BJ (cell line): ENCODE data around the gene DUSP7. TPM values are rescaled to one million over a fixed set of nuclear protein-coding genes. Genes with fewer than 3 reads are reported as not detected.
"Not testable (repeated sequence)": the region's sequence is repeated elsewhere in the genome, so short reads cannot be mapped to it uniquely, and the experiment has no call there.

ENCODE experiments used
- CTCF ChIA-PET: fragments of 350-600 bp; formaldehyde crosslinking; extraction: SDS; loops from one replicate; lab custom pipeline; 2021; ENCODE audit warnings: antibody characterized with exemption, inconsistent platforms; lab: Yijun Ruan, JAX
- POLR2A ChIA-PET: fragments of 300-600 bp; sonication (Branson Sonifier 250); formaldehyde crosslinking; extraction: SDS; loops from one replicate; lab custom pipeline; 2021; ENCODE audit warnings: antibody characterized with exemption; lab: Charles Lee
- DNase-seq: peaks from one replicate; pipeline ENCODE4 v3.0.0-alpha.2; 2011; ENCODE audit warnings: low read depth
- H3K27me3 ChIP-seq: 2 replicates; pipeline ENCODE4 v1.6.0; 2011; ENCODE audit warnings: low read length; ENCODE audit not compliant: control insufficient read depth, insufficient read depth
- H3K36me3 ChIP-seq: 2 replicates; pipeline ENCODE4 v1.5.1; 2011; ENCODE audit warnings: low read length; ENCODE audit not compliant: control insufficient read depth, insufficient read depth
- H3K4me3 ChIP-seq: 2 replicates; pipeline ENCODE4 v1.5.1; 2011; ENCODE audit warnings: low read depth, mild to moderate bottlenecking, control low read depth, low read length
- CTCF ChIP-seq: IDR thresholded peaks from 2 replicates; pipeline ENCODE4 v1.5.1; 2011; ENCODE audit warnings: low read depth, mild to moderate bottlenecking, control low read depth, inconsistent platforms, low read length, moderate library complexity; ENCODE audit not compliant: insufficient read depth
- polyA plus RNA-seq: library from polyadenylated mRNA; depleted of rRNA; stranded (reverse); fragments of >200 nt; gene quantifications from 2 replicates; pipeline ENCODE4 v1.2.3, GENCODE V29; 2011

The DUSP7 gene
- polyA plus RNA-seq, 1 experiment = 37.0 TPM

GRCh38 chr3:52034651-52035050 lies 21.7 kb downstream of the DUSP7 start:
- TF ChIP-seq CTCF = no peak
- ChIA-PET CTCF (no interaction called here), POLR2A (interaction anchor here (0.7 kb wide), 1 partner anchor 252 kb away, joined by 3 read pairs; no protein-coding TSS in a partner anchor)
- Histone ChIP-seq H3K4me3 (no peak overlapping the region), H3K27me3 (no peaks in the 10 kb centered on the region), H3K36me3 (no peaks in the 10 kb centered on the region)
- DNase-seq = no peak

DNA sequence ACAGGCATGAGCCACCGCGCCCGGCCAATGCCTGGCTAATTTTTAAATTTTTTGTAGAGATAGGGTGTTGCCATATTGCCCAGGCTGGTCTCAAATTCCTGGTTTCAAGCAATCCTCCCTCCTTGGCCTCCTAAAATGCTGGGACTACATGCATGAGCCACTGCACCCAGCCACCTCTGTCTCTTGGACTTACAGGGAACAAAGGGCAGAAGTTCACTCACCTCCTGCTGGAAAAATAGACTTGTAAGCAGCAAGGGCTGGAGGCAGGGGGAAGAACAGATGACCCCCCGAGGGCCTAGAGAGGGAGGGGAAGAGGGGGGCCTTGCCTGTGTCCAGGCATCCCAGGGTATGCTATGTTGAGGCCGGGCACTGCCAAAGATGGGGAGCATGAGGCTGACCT lies 22.2 kb downstream of the DUSP7 start:
- no peak overlapping the region for H3K4me3 ChIP-seq
- no peak for TF ChIP-seq CTCF
- H3K36me3 ChIP-seq = no peaks in the 10 kb centered on the region
- no peaks in the 10 kb centered on the region for H3K27me3 ChIP-seq
- no peak for DNase-seq
- CTCF ChIA-PET = no interaction called here
- POLR2A ChIA-PET = no interaction called here

GRCh38 chr3:52033748-52034147 lies 22.6 kb downstream of the DUSP7 start:
- POLR2A ChIA-PET, H3K27me3 ChIP-seq, DNase-seq, H3K36me3 ChIP-seq, H3K4me3 ChIP-seq, CTCF ChIA-PET: not testable (repeated sequence)

DNA sequence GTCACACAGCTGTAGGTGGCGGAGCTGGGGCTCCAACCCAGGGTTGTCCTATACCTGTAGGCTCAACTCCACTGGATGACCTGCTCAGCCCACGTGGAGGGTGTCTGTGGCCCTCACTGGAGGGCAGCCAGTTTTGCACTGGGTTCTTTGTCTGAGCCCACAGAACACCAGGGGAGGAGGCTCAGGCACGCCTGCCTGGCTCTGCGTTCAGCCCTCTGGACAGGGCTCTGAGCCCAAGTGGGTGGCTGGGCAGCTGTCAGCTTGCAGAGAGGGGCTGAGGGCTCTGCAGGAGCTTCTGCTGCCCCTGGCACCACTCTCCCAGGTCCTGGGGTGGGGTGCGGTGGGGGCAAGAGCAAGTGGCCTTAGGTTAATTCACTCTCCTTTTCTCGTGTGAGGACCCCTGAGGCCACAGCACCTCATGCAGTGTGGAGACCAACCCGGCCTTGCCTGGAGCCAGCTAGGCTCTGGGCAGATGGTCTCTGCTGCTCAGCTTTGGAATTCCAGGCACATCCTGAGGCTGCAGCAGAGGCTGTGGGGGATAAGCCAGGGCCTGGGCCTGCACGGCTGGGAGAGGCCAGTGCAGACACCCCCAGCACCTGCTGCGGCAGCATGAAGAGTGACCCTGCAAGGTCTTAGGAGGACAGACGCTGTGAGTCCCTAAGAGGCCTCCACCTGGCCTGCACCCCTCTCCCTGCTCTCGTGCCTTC lies 23.5 kb downstream of the DUSP7 start:
- CTCF ChIA-PET = interaction anchor here (0.7 to 2.0 kb wide), 5 partner anchors 8 to 1793 kb away, joined by 3 to 7 read pairs (median 3); partner anchors contain the start of gene ABHD14B
- no peaks in the 10 kb centered on the region for H3K36me3 ChIP-seq
- H3K27me3 ChIP-seq = no peaks in the 10 kb centered on the region
- no peak for DNase-seq
- POLR2A ChIA-PET = no interaction called here
- no peak for TF ChIP-seq CTCF
- H3K4me3 ChIP-seq = no peak overlapping the region

DNA sequence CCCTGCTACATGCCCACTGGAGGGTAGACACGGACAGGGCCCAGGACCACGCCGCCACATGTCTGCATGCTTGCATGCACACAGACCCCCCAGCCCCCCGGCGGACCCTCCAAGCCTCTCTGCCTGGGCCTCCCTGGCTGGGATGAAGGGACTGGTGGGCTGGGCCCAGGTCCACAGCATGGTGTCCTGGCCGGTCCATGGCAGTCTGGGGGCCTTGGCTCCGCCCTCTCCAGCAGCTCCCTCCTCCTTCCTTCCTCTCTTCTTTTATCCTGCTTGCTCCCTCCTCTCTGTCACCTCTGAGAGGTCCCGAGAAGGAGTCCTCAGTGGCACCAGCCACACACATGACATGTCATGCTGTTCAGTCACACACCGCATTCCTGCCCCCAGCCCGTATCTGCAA lies 24.5 kb downstream of the DUSP7 start:
- TF ChIP-seq CTCF = no peak
- no peaks in the 10 kb centered on the region for H3K27me3 ChIP-seq
- no peak overlapping the region for H3K4me3 ChIP-seq
- DNase-seq = no peak
- ChIA-PET CTCF (interaction anchor here (0.9 to 2.0 kb wide), 6 partner anchors 9 to 1792 kb away, joined by 3 to 7 read pairs (median 4); partner anchors contain the start of gene ABHD14B), POLR2A (no interaction called here)
- H3K36me3 ChIP-seq = no peaks in the 10 kb centered on the region
